ENCODE results near the gene CD2AP.

GRCh38 chr6:47674673-47675072 is 197.1 kb downstream of the CD2AP start:
- TF ChIP-seq CTCF (IDR thresholded peaks at IDR 0.05), result no peak
- no peak for TF ChIP-seq EZH2 (IDR thresholded peaks at IDR 0.05; ENCODE audit: borderline replicate concordance, insufficient read depth, low read depth, low read length, poor library complexity, severe bottlenecking)

All from B cell (primary cell).